ENCODE data around the gene SIPA1L3.

SIPA1L3 gene

GRCh38 chr19:37997911-37998344, 90.9 kb downstream of the SIPA1L3 start:
- TF ChIP-seq, protein P1, sequence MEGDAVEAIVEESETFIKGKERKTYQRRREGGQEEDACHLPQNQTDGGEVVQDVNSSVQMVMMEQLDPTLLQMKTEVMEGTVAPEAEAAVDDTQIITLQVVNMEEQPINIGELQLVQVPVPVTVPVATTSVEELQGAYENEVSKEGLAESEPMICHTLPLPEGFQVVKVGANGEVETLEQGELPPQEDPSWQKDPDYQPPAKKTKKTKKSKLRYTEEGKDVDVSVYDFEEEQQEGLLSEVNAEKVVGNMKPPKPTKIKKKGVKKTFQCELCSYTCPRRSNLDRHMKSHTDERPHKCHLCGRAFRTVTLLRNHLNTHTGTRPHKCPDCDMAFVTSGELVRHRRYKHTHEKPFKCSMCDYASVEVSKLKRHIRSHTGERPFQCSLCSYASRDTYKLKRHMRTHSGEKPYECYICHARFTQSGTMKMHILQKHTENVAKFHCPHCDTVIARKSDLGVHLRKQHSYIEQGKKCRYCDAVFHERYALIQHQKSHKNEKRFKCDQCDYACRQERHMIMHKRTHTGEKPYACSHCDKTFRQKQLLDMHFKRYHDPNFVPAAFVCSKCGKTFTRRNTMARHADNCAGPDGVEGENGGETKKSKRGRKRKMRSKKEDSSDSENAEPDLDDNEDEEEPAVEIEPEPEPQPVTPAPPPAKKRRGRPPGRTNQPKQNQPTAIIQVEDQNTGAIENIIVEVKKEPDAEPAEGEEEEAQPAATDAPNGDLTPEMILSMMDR (conservative IDR thresholded peaks at IDR 0.05; ENCODE audit: low read length), result no peak
- no peak overlapping the region for H3K4me3 ChIP-seq (ENCODE audit: low read length)
- DNase-seq (ENCODE audit: low read depth), result peak; percentile 92

GRCh38 chr19:37998801-37999308, 91.8 kb downstream of the SIPA1L3 start:
- no peak overlapping the region; the same call in 1 of the 2 replicates for H3K4me3 ChIP-seq (ENCODE audit: low read length)
- TF ChIP-seq, protein P1 (conservative IDR thresholded peaks at IDR 0.05; ENCODE audit: low read length), result no peak
- no peak for DNase-seq (ENCODE audit: low read depth)

GRCh38 chr19:37999309-38000213, 92.6 kb downstream of the SIPA1L3 start:
- H3K4me3 ChIP-seq (ENCODE audit: low read length), result no peak overlapping the region; the same call in 1 of the 2 replicates
- DNase-seq (ENCODE audit: low read depth), result peak; percentile 97
- TF ChIP-seq, protein P1 (conservative IDR thresholded peaks at IDR 0.05; ENCODE audit: low read length), result no peak

DNA sequence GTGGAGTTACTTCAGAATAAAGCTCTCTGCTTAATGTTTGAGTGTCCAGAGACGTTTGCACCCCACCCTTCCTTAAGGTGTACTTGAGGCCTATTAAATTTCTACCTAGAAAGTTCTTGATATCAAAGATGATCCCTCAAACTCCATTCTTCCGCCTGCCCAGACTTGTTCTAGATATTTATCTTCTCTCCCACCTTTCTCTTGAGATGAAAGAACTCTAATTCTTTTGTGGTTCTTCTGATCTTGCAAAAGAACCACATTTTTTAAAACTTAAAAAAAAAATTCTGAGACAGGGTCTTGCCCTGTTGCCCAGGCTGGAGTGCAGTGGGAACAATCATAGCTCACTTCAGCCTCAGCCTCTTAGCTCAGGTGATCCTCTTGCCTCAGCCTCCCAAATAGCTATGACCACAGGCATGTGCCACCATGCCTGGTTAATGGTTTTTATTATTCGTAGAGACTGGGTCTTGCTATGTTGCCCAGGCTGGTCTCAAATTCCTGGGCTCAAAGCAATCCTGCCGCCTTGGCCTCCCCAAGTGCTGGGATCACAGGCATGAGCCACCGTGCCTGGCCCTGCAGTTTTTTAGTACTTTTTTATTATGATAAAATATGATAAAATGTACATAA, 94.3 kb downstream of the SIPA1L3 start:
- TF ChIP-seq, protein P1 (conservative IDR thresholded peaks at IDR 0.05; ENCODE audit: low read length), result no peak
- DNase-seq (ENCODE audit: low read depth), result no peak
- no peak overlapping the region for H3K4me3 ChIP-seq (ENCODE audit: low read length)

- DNase-seq (ENCODE audit: low read depth), result peak; percentile 88
- H3K4me3 ChIP-seq (ENCODE audit: low read length), result peak overlapping the region; percentile 59
- TF ChIP-seq, protein P1 (conservative IDR thresholded peaks at IDR 0.05; ENCODE audit: low read length), result no peak
These were observed 96.6 kb downstream of the SIPA1L3 start for GRCh38 chr19:38003438-38004185.

DNA sequence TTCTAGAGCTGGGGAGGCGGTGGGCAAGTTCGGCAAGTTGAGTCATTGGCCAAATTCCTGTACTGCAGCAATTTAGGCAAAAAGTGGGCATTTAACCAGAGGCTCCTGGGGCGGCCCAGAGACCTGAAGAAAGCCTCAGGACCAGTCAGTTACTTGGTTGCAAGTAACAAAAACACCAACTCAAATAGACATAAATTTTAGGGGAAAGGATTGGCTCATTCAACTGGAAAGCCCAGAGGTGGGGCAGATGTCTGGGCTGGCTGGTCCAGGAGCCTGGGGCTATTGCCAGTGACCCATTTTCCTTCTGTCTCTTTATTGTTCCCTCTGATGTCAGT, 97.1 kb downstream of the SIPA1L3 start:
- DNase-seq (ENCODE audit: low read depth), result peak; percentile 74
- H3K4me3 ChIP-seq (ENCODE audit: low read length), result peak overlapping the region; percentile 59

More for the DNA sequence above, 97.1 kb downstream of the SIPA1L3 start:
- TF ChIP-seq, protein P1 (conservative IDR thresholded peaks at IDR 0.05; ENCODE audit: low read length), result no peak

All from AG10803 (cell line).